ENCODE results near the gene R3HDM1. TPM values are rescaled to one million over a fixed set of nuclear protein-coding genes. Genes with fewer than 3 reads are reported as not detected.

Gene R3HDM1
- total RNA-seq, 4 donors from 2014 or later = 0.59 to 41.8 (median 13.7) TPM

DNA sequence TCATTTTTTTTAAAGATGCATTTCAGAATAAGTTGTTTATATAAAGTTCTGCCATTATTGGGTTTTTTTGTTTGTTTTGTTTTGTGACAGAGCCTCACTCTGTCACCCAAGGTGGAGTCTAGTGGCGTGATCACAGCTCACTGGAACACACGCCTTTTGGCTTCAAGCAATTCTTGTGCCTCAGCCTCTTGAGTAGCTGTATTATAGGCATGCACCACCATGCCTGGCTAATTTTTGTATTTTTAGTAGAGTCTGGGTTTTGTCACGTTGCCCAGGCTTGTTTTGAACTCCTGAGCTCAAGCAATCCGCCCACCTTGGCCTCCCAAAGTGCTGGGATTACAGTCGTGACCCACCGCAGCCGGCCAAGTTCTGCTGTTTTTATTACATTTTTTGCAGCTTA, 72.3 kb downstream of the R3HDM1 start:
- Histone ChIP-seq H3K27me3 (no peaks in the 10 kb centered on the region), H3K9me3 (no peaks in the 10 kb centered on the region), H3K4me3 (no peak overlapping the region), H3K36me3 (no peaks in the 10 kb centered on the region), H3K4me1 (no peaks in the 10 kb centered on the region), H3K27ac (no peak overlapping the region)
- intact Hi-C loops (cut with DNase I; ENCODE audit: low total_unique reads) = no loop called here
- DNase-seq = no peak
- TF ChIP-seq POLR2A (IDR thresholded peaks at IDR 0.05) = no peak
- TF ChIP-seq, protein P1, sequence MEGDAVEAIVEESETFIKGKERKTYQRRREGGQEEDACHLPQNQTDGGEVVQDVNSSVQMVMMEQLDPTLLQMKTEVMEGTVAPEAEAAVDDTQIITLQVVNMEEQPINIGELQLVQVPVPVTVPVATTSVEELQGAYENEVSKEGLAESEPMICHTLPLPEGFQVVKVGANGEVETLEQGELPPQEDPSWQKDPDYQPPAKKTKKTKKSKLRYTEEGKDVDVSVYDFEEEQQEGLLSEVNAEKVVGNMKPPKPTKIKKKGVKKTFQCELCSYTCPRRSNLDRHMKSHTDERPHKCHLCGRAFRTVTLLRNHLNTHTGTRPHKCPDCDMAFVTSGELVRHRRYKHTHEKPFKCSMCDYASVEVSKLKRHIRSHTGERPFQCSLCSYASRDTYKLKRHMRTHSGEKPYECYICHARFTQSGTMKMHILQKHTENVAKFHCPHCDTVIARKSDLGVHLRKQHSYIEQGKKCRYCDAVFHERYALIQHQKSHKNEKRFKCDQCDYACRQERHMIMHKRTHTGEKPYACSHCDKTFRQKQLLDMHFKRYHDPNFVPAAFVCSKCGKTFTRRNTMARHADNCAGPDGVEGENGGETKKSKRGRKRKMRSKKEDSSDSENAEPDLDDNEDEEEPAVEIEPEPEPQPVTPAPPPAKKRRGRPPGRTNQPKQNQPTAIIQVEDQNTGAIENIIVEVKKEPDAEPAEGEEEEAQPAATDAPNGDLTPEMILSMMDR (IDR thresholded peaks at IDR 0.05) = no peak

DNA sequence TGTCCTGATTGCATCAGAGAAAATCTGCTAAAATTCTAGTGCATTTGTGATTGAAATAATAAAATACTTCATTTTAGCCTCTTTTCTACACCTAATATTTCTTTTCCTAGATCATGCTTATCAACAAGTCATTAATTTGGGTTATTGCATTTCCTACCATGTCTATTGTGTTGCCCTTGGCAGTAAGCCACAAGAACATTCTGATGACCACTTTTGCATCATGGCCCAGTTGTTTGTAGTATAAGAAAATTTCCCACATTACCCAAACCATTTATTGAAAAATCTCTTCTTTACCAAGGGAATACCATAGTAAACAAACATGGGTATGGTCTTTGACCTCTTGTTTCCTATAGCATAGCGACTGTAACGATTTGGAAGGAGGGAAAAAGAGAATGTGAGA, 76.3 kb downstream of the R3HDM1 start:
- no peaks in the 10 kb centered on the region for H3K9me3 ChIP-seq
- no peaks in the 10 kb centered on the region for H3K36me3 ChIP-seq
- no peak overlapping the region for H3K4me3 ChIP-seq
- no peak overlapping the region for H3K27ac ChIP-seq
- DNase-seq = no peak
- TF ChIP-seq POLR2A (IDR thresholded peaks at IDR 0.05) = no peak
- TF ChIP-seq, protein P1 (IDR thresholded peaks at IDR 0.05) = no peak
- H3K27me3 ChIP-seq = no peaks in the 10 kb centered on the region
- intact Hi-C loops (cut with DNase I; ENCODE audit: low total_unique reads) = no loop called here
- H3K4me1 ChIP-seq = no peaks in the 10 kb centered on the region

DNA sequence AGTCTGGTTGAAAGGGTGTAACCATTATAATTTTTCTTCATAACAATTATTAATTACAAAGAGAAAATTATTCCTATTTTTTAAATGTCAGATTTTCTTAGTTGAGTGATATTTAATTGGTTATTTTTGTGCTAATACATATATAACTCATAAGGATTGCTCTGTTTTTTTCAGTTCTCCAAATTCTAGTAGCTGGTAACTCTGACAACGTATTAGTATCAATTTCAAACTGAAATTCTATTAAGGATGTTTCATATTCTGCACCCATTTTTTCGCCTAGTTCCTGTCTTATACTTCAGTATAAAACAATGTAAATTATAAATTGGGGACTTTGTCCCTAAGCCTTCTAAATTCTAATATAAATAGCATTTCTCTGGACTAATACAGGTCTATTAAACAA, 81.0 kb downstream of the R3HDM1 start:
- H3K4me1 ChIP-seq = no peaks in the 10 kb centered on the region
- no peaks in the 10 kb centered on the region for H3K27me3 ChIP-seq
- intact Hi-C loops (cut with DNase I; ENCODE audit: low total_unique reads) = no loop called here
- H3K9me3 ChIP-seq = no peaks in the 10 kb centered on the region
- H3K36me3 ChIP-seq = no peaks in the 10 kb centered on the region
- TF ChIP-seq POLR2A (IDR thresholded peaks at IDR 0.05) = no peak
- TF ChIP-seq, protein P1 (IDR thresholded peaks at IDR 0.05) = no peak
- H3K4me3 ChIP-seq = no peak overlapping the region
- no peak for DNase-seq
- no peak overlapping the region for H3K27ac ChIP-seq

DNA sequence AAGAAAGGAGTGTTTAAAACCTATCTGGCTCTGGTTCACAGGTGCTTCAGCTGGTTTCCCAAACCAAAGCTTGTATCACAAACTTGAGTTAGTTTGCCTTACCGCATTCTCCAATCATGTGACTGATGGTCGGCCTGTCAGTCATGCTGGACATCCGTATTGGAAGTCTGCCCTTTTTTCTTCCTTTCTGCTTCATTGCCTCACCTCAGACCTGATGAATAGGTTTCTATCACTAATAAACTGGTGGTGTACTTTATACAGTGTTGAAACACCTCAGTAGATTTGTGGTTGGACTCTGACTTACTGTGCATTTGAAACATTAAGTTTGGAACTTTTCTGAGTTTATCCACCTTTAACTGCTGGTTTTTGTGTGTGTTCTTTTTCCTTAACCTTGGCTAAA, 84.1 kb downstream of the R3HDM1 start:
- Histone ChIP-seq H3K27ac (no peak overlapping the region), H3K36me3 (no peaks in the 10 kb centered on the region), H3K4me3 (no peak overlapping the region), H3K9me3 (no peaks in the 10 kb centered on the region), H3K27me3 (no peaks in the 10 kb centered on the region), H3K4me1 (no peaks in the 10 kb centered on the region)
- intact Hi-C loops (cut with DNase I; ENCODE audit: low total_unique reads) = no loop called here
- TF ChIP-seq, protein P1 (IDR thresholded peaks at IDR 0.05) = no peak
- TF ChIP-seq POLR2A (IDR thresholded peaks at IDR 0.05) = no peak
- DNase-seq = no peak

DNA sequence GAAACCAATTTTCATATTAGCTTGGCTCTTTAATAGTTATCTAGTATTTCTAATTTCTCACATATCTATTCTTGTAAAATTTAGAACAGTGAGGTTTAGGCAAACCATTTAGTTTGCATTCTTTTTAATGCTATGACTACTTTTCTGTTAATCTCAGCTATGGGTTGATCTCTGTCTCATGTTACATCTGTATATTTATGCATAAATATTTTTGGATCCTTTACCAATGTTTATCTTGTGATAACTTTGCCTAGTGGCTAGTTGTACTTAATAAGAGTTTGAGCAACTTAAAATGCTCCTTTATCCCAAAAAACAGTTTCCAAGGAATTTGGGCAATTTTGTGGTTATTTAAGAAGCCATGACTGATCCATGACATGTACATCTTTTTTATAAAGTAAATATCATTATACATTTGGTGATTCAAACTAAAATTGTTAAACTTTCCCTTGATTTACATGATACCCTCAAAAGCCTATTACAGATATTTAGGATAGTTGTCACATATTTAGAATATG, 86.3 kb downstream of the R3HDM1 start:
- Histone ChIP-seq H3K27me3 (no peaks in the 10 kb centered on the region), H3K4me3 (no peak overlapping the region)
- intact Hi-C loops (cut with DNase I; ENCODE audit: low total_unique reads) = no loop called here

More for the DNA sequence above, 86.3 kb downstream of the R3HDM1 start:
- no peaks in the 10 kb centered on the region for H3K4me1 ChIP-seq
- no peak overlapping the region for H3K27ac ChIP-seq
- H3K9me3 ChIP-seq = no peaks in the 10 kb centered on the region
- DNase-seq = no peak
- no peak for TF ChIP-seq POLR2A (IDR thresholded peaks at IDR 0.05)
- TF ChIP-seq, protein P1 (IDR thresholded peaks at IDR 0.05) = no peak
- no peaks in the 10 kb centered on the region for H3K36me3 ChIP-seq
